Natural killer cell treated with Interleukin-12 subunit alpha and Interleukin-12 subunit beta and Interleukin-15 and Interleukin-18, amount 100 ng/mL, for 72 hours (primary cell): ENCODE data around the gene NUDT3. TPM values are rescaled to one million over a fixed set of nuclear protein-coding genes. Genes with fewer than 3 reads are reported as not detected.
A peak's percentile ranks its signal among the peaks of the same experiment; 100 is the strongest.
"Not testable (repeated sequence)": the region's sequence is repeated elsewhere in the genome, so short reads cannot be mapped to it uniquely, and the experiment has no call there.

ENCODE experiments used
- ATAC-seq, 2 donors: fragments of 150-1000 bp; cut with Tn5 transposase in 1 of 2; sonication (Bioruptor Pico), chemical (Tn5 transposase) in 1 of 2; 2 replicates each; pipeline ENCODE4 v1.10.0; 2021
- DNase-seq: peaks from one replicate; pipeline ENCODE4 v3.0.0; 2022; ENCODE audit warnings: low spot score
- H3K27ac Mint-ChIP-seq, 2 donors: 1 replicate in 1 of 2; 2 replicates in 1 of 2; pipeline ENCODE4 v1.8.0; 2022; ENCODE audit warnings: mixed read lengths in 2 of 2, mild to moderate bottlenecking in 1 of 2, moderate library complexity in 1 of 2
- H3K27me3 Mint-ChIP-seq, 2 donors: 1 replicate in 1 of 2; 2 replicates in 1 of 2; pipeline ENCODE4 v1.8.0; 2022; ENCODE audit warnings: mixed read lengths in 2 of 2
- H3K36me3 Mint-ChIP-seq: one replicate; pipeline ENCODE4 v1.8.0; 2022; ENCODE audit warnings: mixed read lengths
- H3K4me1 Mint-ChIP-seq, 2 donors: 1 replicate in 1 of 2; 2 replicates in 1 of 2; pipeline ENCODE4 v1.8.0; 2022; ENCODE audit warnings: low read depth in 2 of 2, mixed read lengths in 2 of 2, mild to moderate bottlenecking in 1 of 2
- H3K4me3 Mint-ChIP-seq: one replicate; pipeline ENCODE4 v1.8.0; 2022; ENCODE audit warnings: mixed read lengths
- H3K9me3 Mint-ChIP-seq: 2 replicates; pipeline ENCODE4 v1.8.0; 2022; ENCODE audit warnings: mixed read lengths
- total RNA-seq, 2 donors: library from RNA; stranded (reverse); gene quantifications; one replicate each; pipeline ENCODE4 v1.2.3, GENCODE V29; 2022

The NUDT3 gene
- total RNA-seq, 2 donors from 2014 or later = 9.2 to 15.4 TPM

- ATAC-seq, H3K27ac Mint-ChIP-seq, H3K9me3 Mint-ChIP-seq, H3K4me1 Mint-ChIP-seq, DNase-seq, H3K36me3 Mint-ChIP-seq, H3K4me3 Mint-ChIP-seq, H3K27me3 Mint-ChIP-seq: not testable (repeated sequence)
Measured at GRCh38 chr6:34263484-34263883, 129.0 kb downstream of the NUDT3 start.

GRCh38 chr6:34260576-34261267 lies 131.7 kb downstream of the NUDT3 start:
- H3K36me3 Mint-ChIP-seq = no peaks in the 10 kb centered on the region
- peaks cover 0 to 5% of the 10 kb centered on the region in 2 donors for H3K27me3 Mint-ChIP-seq
- no peak for DNase-seq
- no peaks in the 10 kb centered on the region for H3K9me3 Mint-ChIP-seq
- H3K4me1 Mint-ChIP-seq = no peaks in the 10 kb centered on the region
- H3K27ac Mint-ChIP-seq = no peak overlapping the region
- H3K4me3 Mint-ChIP-seq = no peak overlapping the region
- ATAC-seq = no peak

GRCh38 chr6:34259529-34260069 lies 132.9 kb downstream of the NUDT3 start:
- Mint-ChIP-seq H3K9me3 (no peaks in the 10 kb centered on the region), H3K4me1 (no peaks in the 10 kb centered on the region), H3K4me3 (no peak overlapping the region), H3K36me3 (no peaks in the 10 kb centered on the region), H3K27me3 (no peaks in the 10 kb centered on the region), H3K27ac (no peak overlapping the region)
- ATAC-seq = no peak
- no peak for DNase-seq

GRCh38 chr6:34252395-34252794 lies 140.1 kb downstream of the NUDT3 start:
- not testable (repeated sequence) for H3K27ac Mint-ChIP-seq, DNase-seq, H3K4me1 Mint-ChIP-seq, H3K27me3 Mint-ChIP-seq, H3K9me3 Mint-ChIP-seq, H3K4me3 Mint-ChIP-seq, H3K36me3 Mint-ChIP-seq, ATAC-seq

- no peaks in the 10 kb centered on the region for H3K27me3 Mint-ChIP-seq
- H3K27ac Mint-ChIP-seq = peak overlapping the region; percentile 49 to 87
- no peaks in the 10 kb centered on the region for H3K36me3 Mint-ChIP-seq
- DNase-seq = no peak
- peaks cover 15 to 19% of the 10 kb centered on the region in 2 donors for H3K4me1 Mint-ChIP-seq
- H3K4me3 Mint-ChIP-seq = peak overlapping the region; percentile 91
- peak; percentile 49 to 54 for ATAC-seq
- no peaks in the 10 kb centered on the region for H3K9me3 Mint-ChIP-seq
Measured at GRCh38 chr6:34249469-34250261, 142.8 kb downstream of the NUDT3 start.

- DNase-seq (peak; percentile 97), ATAC-seq (peak; percentile 96)
- Mint-ChIP-seq H3K4me3 (peak within 1 kb of the TSS; percentile 91), H3K27me3 (no peaks in the 10 kb centered on the region), H3K36me3 (no peaks in the 10 kb centered on the region), H3K27ac (peak within 1 kb of the TSS; percentile 78 to 87), H3K4me1 (peaks cover 15 to 22% of the 10 kb centered on the region in 2 donors), H3K9me3 (no peaks in the 10 kb centered on the region)
Measured at GRCh38 chr6:34248727-34249468, 143.6 kb downstream of the NUDT3 start, which contains the start of gene SMIM29. TSS of gene SMIM29 (minus strand) at chr6:34249006. CDS start at chr6:34247791, 1,215 bp downstream.

- Mint-ChIP-seq H3K27ac (peak overlapping the region; percentile 78 to 87), H3K4me1 (peaks cover 19 to 27% of the 10 kb centered on the region in 2 donors), H3K9me3 (no peaks in the 10 kb centered on the region), H3K4me3 (peak overlapping the region; percentile 91), H3K36me3 (no peaks in the 10 kb centered on the region), H3K27me3 (no peaks in the 10 kb centered on the region)
- DNase-seq = no peak
- peak; percentile 21 to 44 for ATAC-seq
Measured at GRCh38 chr6:34248198-34248726, 144.2 kb downstream of the NUDT3 start.

- H3K36me3 Mint-ChIP-seq = no peaks in the 10 kb centered on the region
- H3K27ac Mint-ChIP-seq = peak overlapping the region; percentile 78 to 87
- DNase-seq = no peak
- H3K4me3 Mint-ChIP-seq = peak overlapping the region; percentile 91
- ATAC-seq = no peak
- H3K4me1 Mint-ChIP-seq = peaks cover 25 to 33% of the 10 kb centered on the region in 2 donors
- H3K9me3 Mint-ChIP-seq = no peaks in the 10 kb centered on the region
- H3K27me3 Mint-ChIP-seq = no peaks in the 10 kb centered on the region
Measured at GRCh38 chr6:34247481-34248197, 144.8 kb downstream of the NUDT3 start.

- peaks cover 25 to 38% of the 10 kb centered on the region in 2 donors for H3K4me1 Mint-ChIP-seq
- H3K27ac Mint-ChIP-seq = peak overlapping the region in 1 of 2 donors; percentile 78
- ATAC-seq (no peak), DNase-seq (no peak)
- no peaks in the 10 kb centered on the region for H3K27me3 Mint-ChIP-seq
- H3K9me3 Mint-ChIP-seq = no peaks in the 10 kb centered on the region
- peak overlapping the region; percentile 91 for H3K4me3 Mint-ChIP-seq
- H3K36me3 Mint-ChIP-seq = no peaks in the 10 kb centered on the region
Measured at GRCh38 chr6:34246563-34247391, 145.7 kb downstream of the NUDT3 start.

GRCh38 chr6:34246249-34246562 lies 146.3 kb downstream of the NUDT3 start:
- Mint-ChIP-seq H3K27me3 (no peaks in the 10 kb centered on the region), H3K4me3 (no peak overlapping the region), H3K9me3 (no peaks in the 10 kb centered on the region), H3K36me3 (no peaks in the 10 kb centered on the region), H3K4me1 (peaks cover 25 to 38% of the 10 kb centered on the region in 2 donors), H3K27ac (peak overlapping the region in 1 of 2 donors; percentile 62)
- DNase-seq (no peak), ATAC-seq (no peak)

- not testable (repeated sequence) for H3K36me3 Mint-ChIP-seq, DNase-seq, H3K9me3 Mint-ChIP-seq, H3K27me3 Mint-ChIP-seq, ATAC-seq, H3K4me3 Mint-ChIP-seq
- Mint-ChIP-seq H3K4me1 (peaks cover 25 to 38% of the 10 kb centered on the region in 2 donors), H3K27ac (peak overlapping the region in 1 of 2 donors; percentile 62)
Measured at GRCh38 chr6:34245761-34246140, 146.7 kb downstream of the NUDT3 start.

GRCh38 chr6:34245032-34245760 lies 147.3 kb downstream of the NUDT3 start:
- DNase-seq, H3K9me3 Mint-ChIP-seq, H3K36me3 Mint-ChIP-seq, H3K4me3 Mint-ChIP-seq, ATAC-seq, H3K27me3 Mint-ChIP-seq: not testable (repeated sequence)
- peaks cover 25 to 38% of the 10 kb centered on the region in 2 donors for H3K4me1 Mint-ChIP-seq
- peak overlapping the region in 1 of 2 donors; percentile 62 for H3K27ac Mint-ChIP-seq
